Mucosa of descending colon (tissue), 3 donors: ENCODE results near the gene SPTBN4. TPM values are rescaled to one million over a fixed set of nuclear protein-coding genes. Genes with fewer than 3 reads are reported as not detected.
"Not testable (repeated sequence)": the region's sequence is repeated elsewhere in the genome, so short reads cannot be mapped to it uniquely, and the experiment has no call there.

Source experiments
- ATAC-seq: fragments of 200-7000 bp; cut with Tn5 transposase; one replicate; pipeline ENCODE4 v1.9.1; 2020; ENCODE audit warnings: mild to moderate bottlenecking, moderate library complexity
- DNase-seq, 3 donors: peaks; one replicate each; pipeline ENCODE4 v3.0.0-alpha.2; 2020
- H3K36me3 ChIP-seq: fragments of 200-600 bp; one replicate; pipeline ENCODE4 v1.8.0; 2021; ENCODE audit warnings: low read depth, mild to moderate bottlenecking
- H3K4me1 ChIP-seq: fragments of 200-600 bp; one replicate; pipeline ENCODE4 v1.8.0; 2021; ENCODE audit warnings: low read depth, mild to moderate bottlenecking
- H3K4me3 ChIP-seq: fragments of 200-600 bp; one replicate; pipeline ENCODE4 v1.8.0; 2021; ENCODE audit warnings: mild to moderate bottlenecking
- H3K9me3 ChIP-seq: fragments of 200-600 bp; one replicate; pipeline ENCODE4 v1.8.0; 2021; ENCODE audit warnings: mild to moderate bottlenecking
- CTCF ChIP-seq: fragments of 200-600 bp; IDR thresholded peaks from one replicate; pipeline ENCODE4 v1.8.0; 2022; ENCODE audit warnings: antibody characterized with exemption, mild to moderate bottlenecking
- intact Hi-C, 2 donors: fragments of 100-400 bp; cut with DNase I in 1 of 2; cut with micrococcal nuclease in 1 of 2; formaldehyde crosslinking; loops; one replicate each; pipeline versions ENCODE4 v1.11.0 to v1.11.1; 2022; cut with DNase I, micrococcal nuclease
- total RNA-seq, 3 donors: library from RNA; stranded (reverse); fragmentation: NEBNext Ultra II Directional in 2 of 3; extraction: Animal tissue kit (Norgen Biotek cat#: 25700) in 2 of 3; gene quantifications; one replicate each; pipeline versions ENCODE4 v1.2.1 to v1.2.4, GENCODE V29; 2021 to 2023
- donor health status: DM: no; HTN: no; CAD: no; lungs with moderate emphysema.
- donor health status: DM: no; HTN: no; CAD: no.
- donor health status: DM: no; HTN: yes; CAD: no.

Gene SPTBN4
- total RNA-seq, 3 donors from 2014 or later = 0.29 to 4.1 (median 0.82) TPM

GRCh38 chr19:40555978-40556689, 89.3 kb downstream of the SPTBN4 start:
- Histone ChIP-seq H3K9me3 (no peaks in the 10 kb centered on the region), H3K36me3 (no peaks in the 10 kb centered on the region), H3K4me3 (no peak overlapping the region), H3K4me1 (no peaks in the 10 kb centered on the region)
- intact Hi-C loops = no loop called here
- no peak for ATAC-seq
- no peak for TF ChIP-seq CTCF
- no peak for DNase-seq

GRCh38 chr19:40556953-40557530, 90.2 kb downstream of the SPTBN4 start:
- Histone ChIP-seq H3K36me3 (no peaks in the 10 kb centered on the region), H3K4me1 (no peaks in the 10 kb centered on the region), H3K4me3 (no peak overlapping the region), H3K9me3 (no peaks in the 10 kb centered on the region)
- intact Hi-C loops = no loop called here
- DNase-seq = no peak
- TF ChIP-seq CTCF = no peak
- ATAC-seq = no peak

- Histone ChIP-seq H3K36me3 (no peaks in the 10 kb centered on the region), H3K4me1 (no peaks in the 10 kb centered on the region), H3K4me3 (no peak overlapping the region), H3K9me3 (no peaks in the 10 kb centered on the region)
- DNase-seq (no peak), ATAC-seq (no peak)
- intact Hi-C loops = no loop called here
- no peak for TF ChIP-seq CTCF
Measured at GRCh38 chr19:40559394-40559793, 92.6 kb downstream of the SPTBN4 start.

GRCh38 chr19:40560092-40560507, 93.3 kb downstream of the SPTBN4 start:
- Histone ChIP-seq H3K36me3 (no peaks in the 10 kb centered on the region), H3K4me1 (no peaks in the 10 kb centered on the region), H3K9me3 (no peaks in the 10 kb centered on the region), H3K4me3 (no peak overlapping the region)
- no peak for DNase-seq
- no peak for TF ChIP-seq CTCF
- ATAC-seq = no peak
- intact Hi-C loops = no loop called here

GRCh38 chr19:40561947-40562346, 95.1 kb downstream of the SPTBN4 start:
- DNase-seq = no peak
- H3K4me1 ChIP-seq = no peaks in the 10 kb centered on the region
- no peaks in the 10 kb centered on the region for H3K36me3 ChIP-seq
- no peak for TF ChIP-seq CTCF
- H3K4me3 ChIP-seq = no peak overlapping the region
- intact Hi-C loops = no loop called here
- ATAC-seq = no peak
- H3K9me3 ChIP-seq = no peaks in the 10 kb centered on the region

GRCh38 chr19:40564535-40564934, 97.7 kb downstream of the SPTBN4 start:
- DNase-seq, H3K36me3 ChIP-seq, intact Hi-C loops, ATAC-seq, H3K4me3 ChIP-seq, H3K9me3 ChIP-seq, H3K4me1 ChIP-seq: not testable (repeated sequence)
